Ectodermal cell (in vitro differentiated cells): Measurements from ENCODE around the gene APOBEC3H.

ENCODE experiments used
- H3K27ac ChIP-seq: 2 replicates; pipeline ENCODE4 v1.7.0; 2013; ENCODE audit warnings: mild to moderate bottlenecking, low read depth, low read length; ENCODE audit not compliant: insufficient read depth, poor library complexity, severe bottlenecking
- H3K27me3 ChIP-seq: 2 replicates; pipeline ENCODE4 v1.7.0; 2013; ENCODE audit warnings: mild to moderate bottlenecking, low read length; ENCODE audit not compliant: insufficient read depth, control insufficient read depth, poor library complexity, severe bottlenecking
- H3K36me3 ChIP-seq: one replicate; pipeline ENCODE4 v1.7.0; 2013; ENCODE audit warnings: low read length; ENCODE audit not compliant: control insufficient read depth, insufficient read depth
- H3K4me1 ChIP-seq: one replicate; pipeline ENCODE4 v1.7.0; 2013; ENCODE audit warnings: low read length; ENCODE audit not compliant: control insufficient read depth, insufficient read depth
- H3K4me3 ChIP-seq: 2 replicates; pipeline ENCODE4 v1.7.0; 2013; ENCODE audit warnings: low read depth, low read length, control low read depth; ENCODE audit not compliant: insufficient read depth
- H3K9me3 ChIP-seq: 2 replicates; pipeline ENCODE4 v1.7.0; 2013; ENCODE audit warnings: mild to moderate bottlenecking, low read length, moderate library complexity; ENCODE audit not compliant: control insufficient read depth
- WGBS, 2 experiments: methylation state at CpG; one replicate each; pipeline ENCODE4 v1.1.7; 2013; ENCODE audit warnings: missing lambda C conversion rate in 2 of 2; 5-methylcytosine and 5-hydroxymethylcytosine counted together

The APOBEC3H gene

DNA sequence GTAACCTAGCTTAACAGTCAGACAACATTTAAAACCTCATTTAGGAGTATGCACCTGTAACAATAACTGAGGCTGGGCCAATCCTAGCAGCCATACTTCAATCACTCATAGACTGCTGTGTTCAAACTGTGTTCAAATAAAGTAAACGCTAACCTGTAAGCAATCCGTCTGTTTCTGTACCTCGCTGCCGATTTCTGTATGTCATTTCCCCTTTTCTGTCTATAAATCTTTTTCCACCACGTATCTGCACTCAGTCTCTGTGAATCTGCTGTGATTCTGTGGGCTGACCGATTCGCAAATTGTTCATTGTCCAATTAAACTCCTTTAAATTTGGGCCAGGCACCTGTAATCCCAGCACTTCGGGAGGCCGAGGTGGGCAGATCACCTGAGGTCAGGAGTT is 12.3 kb downstream of the APOBEC3H start:
- H3K4me1 ChIP-seq = peaks cover 6% of the 10 kb centered on the region
- no peak overlapping the region for H3K4me3 ChIP-seq

DNA sequence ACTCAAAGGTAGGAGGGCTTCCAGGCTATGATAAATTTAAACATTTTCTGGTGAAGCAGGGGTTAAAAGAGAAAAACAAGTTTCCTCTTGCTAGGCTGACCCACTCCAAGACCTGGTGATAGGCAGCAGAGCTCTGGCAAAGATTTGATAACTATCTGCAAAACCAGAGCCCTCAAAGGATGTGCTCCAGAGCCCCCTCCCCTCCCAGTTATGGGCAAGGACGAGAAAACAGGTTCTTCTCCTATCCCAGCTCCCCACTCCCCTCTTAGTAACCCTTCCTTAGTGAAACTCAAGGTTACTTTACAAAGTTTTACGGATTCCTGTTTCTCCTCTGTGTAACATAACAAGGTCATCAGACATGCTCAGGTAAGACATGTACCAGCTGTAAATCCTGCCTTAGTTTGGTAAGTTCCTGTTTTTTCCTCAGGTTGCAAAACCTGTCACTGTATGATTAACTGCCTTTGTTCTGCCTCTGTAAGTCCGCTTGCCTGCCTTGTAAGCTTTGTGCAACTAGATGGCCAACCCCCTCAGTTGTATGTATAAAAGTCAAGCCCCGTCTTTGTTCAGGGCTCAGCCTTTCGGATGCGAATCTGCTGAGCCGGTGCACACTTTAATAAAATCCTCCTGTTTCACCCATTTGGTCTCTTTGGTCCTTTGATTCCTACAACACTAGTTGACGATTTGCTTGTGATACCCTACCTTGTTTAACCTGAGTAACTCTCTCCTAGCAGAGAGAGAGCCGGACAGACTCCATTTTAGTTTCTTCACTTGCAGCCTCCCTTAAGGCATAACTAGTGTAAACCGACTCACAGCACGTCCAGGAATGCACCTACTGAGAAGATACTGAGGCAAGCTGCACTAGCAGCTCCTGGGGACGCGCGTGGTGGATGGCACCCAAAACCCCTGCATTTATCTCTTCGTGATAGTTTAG is 13.9 kb downstream of the APOBEC3H start:
- H3K27ac ChIP-seq = no peak overlapping the region
- peaks cover 19% of the 10 kb centered on the region for H3K27me3 ChIP-seq
- H3K9me3 ChIP-seq = no peaks in the 10 kb centered on the region
- no peaks in the 10 kb centered on the region for H3K36me3 ChIP-seq
- H3K4me3 ChIP-seq = no peak overlapping the region
- 67 to 68% methylated on average over 15 of the region's 15 CpGs for WGBS, 2 experiments
- peaks cover 6% of the 10 kb centered on the region for H3K4me1 ChIP-seq

More for the DNA sequence above, 12.3 kb downstream of the APOBEC3H start:
- 91 to 92% methylated on average over 9 of the region's 9 CpGs for WGBS, 2 experiments
- Histone ChIP-seq H3K27me3 (peaks cover 7% of the 10 kb centered on the region), H3K27ac (no peak overlapping the region), H3K9me3 (no peaks in the 10 kb centered on the region), H3K36me3 (no peaks in the 10 kb centered on the region)

- no peaks in the 10 kb centered on the region for H3K9me3 ChIP-seq
- 2 to 3% methylated on average over 6 of the region's 6 CpGs for WGBS, 2 experiments
- no peak overlapping the region for H3K4me3 ChIP-seq
- peaks cover 6% of the 10 kb centered on the region for H3K4me1 ChIP-seq
- H3K36me3 ChIP-seq = no peaks in the 10 kb centered on the region
- no peak overlapping the region for H3K27ac ChIP-seq
- H3K27me3 ChIP-seq = peaks cover 19% of the 10 kb centered on the region
Measured at GRCh38 chr22:39114112-39114511, 17.1 kb downstream of the APOBEC3H start.

DNA sequence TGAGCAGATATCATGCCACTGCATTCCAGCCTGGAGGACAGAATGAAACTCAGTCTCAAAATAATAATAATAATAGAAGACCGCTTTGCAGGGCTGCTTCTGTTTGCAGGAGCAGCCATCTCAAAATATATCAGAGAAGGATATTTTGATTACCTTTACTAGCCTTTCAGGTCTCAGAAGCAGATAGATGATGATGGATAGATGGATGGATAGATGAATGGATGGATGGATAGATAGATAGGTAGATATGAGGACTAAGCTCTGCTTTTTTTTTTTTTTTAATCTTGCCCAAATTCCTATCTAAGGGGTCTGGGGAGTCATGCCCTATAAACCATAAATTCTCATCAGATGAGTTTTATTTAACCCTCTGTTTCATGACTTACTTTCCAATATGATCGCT is 18.5 kb downstream of the APOBEC3H start:
- WGBS, 2 experiments = 85 to 100% methylated on average over 1 to 2 of the region's 2 CpGs
- Histone ChIP-seq H3K27ac (no peak overlapping the region), H3K9me3 (no peaks in the 10 kb centered on the region), H3K4me3 (no peak overlapping the region), H3K27me3 (peaks cover 19% of the 10 kb centered on the region), H3K4me1 (peaks cover 6% of the 10 kb centered on the region), H3K36me3 (no peaks in the 10 kb centered on the region)

DNA sequence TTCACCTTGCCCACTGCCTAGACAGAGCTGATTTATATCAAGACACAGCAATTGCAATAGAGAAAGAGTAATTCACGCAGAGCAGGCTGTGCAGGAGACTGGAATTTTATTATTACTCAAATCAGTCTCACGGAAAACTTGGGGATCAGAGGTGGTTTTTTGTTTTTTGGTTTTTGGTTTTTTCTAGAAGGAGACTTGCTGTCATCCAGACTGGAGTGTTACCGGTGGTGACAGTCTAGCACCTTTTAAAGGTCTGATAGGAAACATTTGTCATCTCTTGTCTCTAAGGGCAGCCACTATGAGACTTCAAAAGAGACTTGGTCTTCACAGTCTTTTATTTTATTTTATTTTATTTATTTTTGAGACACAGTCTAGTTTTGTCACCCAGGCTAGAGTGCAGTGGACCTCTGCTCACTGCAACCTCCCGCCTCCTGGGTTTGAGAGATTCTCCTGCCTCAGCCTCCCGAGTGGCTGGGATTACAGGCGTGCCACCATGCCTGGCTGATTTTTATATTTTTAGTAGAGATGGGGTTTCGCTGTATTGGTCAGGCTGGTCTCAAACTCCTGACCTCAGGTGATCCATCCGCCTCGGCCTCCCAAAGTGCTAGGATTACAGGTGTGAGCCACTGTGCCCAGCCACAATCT is 19.1 kb downstream of the APOBEC3H start:
- H3K9me3 ChIP-seq = no peaks in the 10 kb centered on the region
- H3K4me1 ChIP-seq = peaks cover 2% of the 10 kb centered on the region
- no peak overlapping the region for H3K4me3 ChIP-seq
- no peak overlapping the region for H3K27ac ChIP-seq
- peaks cover 19% of the 10 kb centered on the region for H3K27me3 ChIP-seq
- 94 to 96% methylated on average over 9 of the region's 9 CpGs for whole genome bisulfite sequencing, 2 experiments
- no peaks in the 10 kb centered on the region for H3K36me3 ChIP-seq

DNA sequence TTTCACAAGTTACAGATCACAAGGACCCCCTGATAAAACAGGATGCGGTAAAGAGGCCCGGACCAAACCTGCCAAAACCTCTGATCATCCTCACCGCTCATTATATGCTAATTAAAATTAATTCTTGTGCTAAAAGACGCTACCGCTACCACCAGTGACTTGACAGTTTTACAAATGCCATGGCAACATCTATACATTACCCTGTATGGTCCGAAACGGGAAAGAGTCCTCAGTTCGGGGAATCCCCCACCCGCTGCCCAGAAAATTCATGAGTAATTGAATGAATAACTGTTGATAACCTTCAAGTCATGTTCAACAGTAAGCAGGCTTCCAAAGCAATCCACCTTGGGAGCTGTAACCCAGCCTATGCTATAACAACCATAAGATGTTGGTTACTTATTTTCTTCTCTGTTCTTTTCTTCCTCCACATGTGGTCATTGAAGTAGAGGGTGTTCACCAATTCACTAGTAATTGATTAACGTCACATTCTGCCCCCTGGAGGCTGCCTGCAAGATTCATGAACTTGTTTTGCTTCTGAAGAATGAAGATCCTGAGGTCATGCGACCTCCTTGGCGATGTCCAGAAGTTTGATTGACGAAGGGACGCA is 20.6 kb downstream of the APOBEC3H start:
- Histone ChIP-seq H3K9me3 (no peaks in the 10 kb centered on the region), H3K27me3 (peaks cover 19% of the 10 kb centered on the region), H3K4me3 (no peak overlapping the region), H3K36me3 (no peaks in the 10 kb centered on the region), H3K4me1 (no peaks in the 10 kb centered on the region), H3K27ac (no peak overlapping the region)
- WGBS, 2 experiments = 79 to 82% methylated on average over 14 of the region's 14 CpGs

DNA sequence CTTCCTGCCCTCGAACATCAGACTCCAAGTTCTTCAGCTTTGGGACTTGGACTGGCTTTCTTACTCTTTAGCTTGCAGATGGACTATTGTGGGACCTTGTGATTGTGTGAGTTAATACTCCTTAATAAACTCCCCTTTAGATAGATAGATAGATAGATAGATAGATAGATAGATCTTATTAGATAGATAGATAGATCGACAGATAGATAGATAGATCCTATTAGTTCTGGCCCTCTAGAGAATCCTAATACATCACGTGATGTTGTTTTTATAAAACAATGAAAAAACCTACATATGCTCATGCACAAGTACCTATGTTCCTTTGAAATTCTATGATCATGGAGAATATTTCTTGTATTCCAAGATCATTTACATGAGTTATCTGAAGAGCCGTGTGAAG is 23.9 kb downstream of the APOBEC3H start:
- no peaks in the 10 kb centered on the region for H3K36me3 ChIP-seq
- H3K27me3 ChIP-seq = no peaks in the 10 kb centered on the region
- no peak overlapping the region for H3K4me3 ChIP-seq
- WGBS, 2 experiments = 88 to 97% methylated on average over 2 to 4 of the region's 4 CpGs
- peaks cover 7% of the 10 kb centered on the region for H3K4me1 ChIP-seq
- H3K27ac ChIP-seq = no peak overlapping the region
- no peaks in the 10 kb centered on the region for H3K9me3 ChIP-seq

DNA sequence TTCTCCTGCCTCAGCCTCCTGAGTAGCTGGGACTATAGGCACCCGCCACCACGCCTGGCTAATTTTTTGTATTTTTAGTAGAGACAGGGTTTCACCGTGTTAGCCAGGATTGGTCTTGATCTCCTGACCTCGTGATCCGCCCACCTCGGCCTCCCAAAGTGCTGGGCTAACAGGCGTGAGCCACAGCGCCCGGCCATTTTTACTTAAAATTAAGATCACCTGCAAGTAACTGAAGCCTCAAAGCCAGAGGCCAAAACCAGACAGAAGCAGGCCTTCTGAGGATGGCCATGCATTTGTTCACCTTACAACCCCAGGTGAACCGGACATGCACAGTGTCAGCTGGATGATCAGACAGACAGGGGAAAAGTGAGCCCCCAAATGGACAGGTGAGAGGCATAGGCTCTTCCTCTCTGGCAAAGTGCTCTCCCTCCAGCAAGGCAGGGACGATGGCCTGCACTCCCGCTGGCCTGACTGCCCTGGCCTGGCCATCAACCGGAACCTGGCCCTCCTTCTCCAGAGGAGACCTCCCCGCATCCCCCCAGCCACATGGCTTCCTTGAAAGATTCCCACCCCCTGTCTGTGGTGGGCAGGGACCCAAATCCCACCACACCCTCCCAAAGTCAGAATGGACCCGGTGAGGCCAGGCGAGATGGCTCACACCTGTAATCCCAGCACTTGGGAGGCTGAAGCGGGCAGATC is 25.9 kb downstream of the APOBEC3H start:
- Histone ChIP-seq H3K27ac (no peak overlapping the region), H3K36me3 (no peaks in the 10 kb centered on the region), H3K4me1 (peaks cover 7% of the 10 kb centered on the region), H3K27me3 (no peaks in the 10 kb centered on the region), H3K4me3 (no peak overlapping the region), H3K9me3 (no peaks in the 10 kb centered on the region)
- WGBS, 2 experiments = 87 to 94% methylated on average over 17 of the region's 17 CpGs

GRCh38 chr22:39123751-39124581 is 26.9 kb downstream of the APOBEC3H start:
- H3K4me1 ChIP-seq = peaks cover 7% of the 10 kb centered on the region
- H3K4me3 ChIP-seq = no peak overlapping the region
- no peaks in the 10 kb centered on the region for H3K9me3 ChIP-seq
- no peaks in the 10 kb centered on the region for H3K27me3 ChIP-seq
- H3K36me3 ChIP-seq = no peaks in the 10 kb centered on the region
- 28 to 36% methylated on average over 25 to 32 of the region's 33 CpGs for WGBS, 2 experiments
- no peak overlapping the region for H3K27ac ChIP-seq
